Placental epithelial cell (primary cell): ENCODE measurements around the gene ZSCAN16. TPM values are rescaled to one million over a fixed set of nuclear protein-coding genes. Genes with fewer than 3 reads are reported as not detected.

Source experiments
- total RNA-seq: library from RNA; depleted of rRNA; stranded (reverse); fragments of >200 nt; gene quantifications from 2 replicates; pipeline ENCODE4 v1.2.3, GENCODE V29; 2012

The ZSCAN16 gene
- total RNA-seq = 0.79 and 1.1 TPM in 2 replicates

GRCh38 chr6:28124350-28124970 is at the start of gene ZSCAN16:
Gene ZSCAN16, plus strand, starts transcription at chr6:28124609. Its CDS starts 835 bp downstream, at chr6:28125444.

GRCh38 chr6:28080381-28080630 is 44.1 kb upstream of the ZSCAN16 start, which contains the start of gene ZNF165:
Gene ZNF165, plus strand, starts transcription at chr6:28080568. Its CDS starts 4,913 bp downstream, at chr6:28085481.

GRCh38 chr6:28141500-28142329 is 17.3 kb downstream of the ZSCAN16 start, which contains the start of gene ZKSCAN8:
Gene ZKSCAN8, plus strand, starts transcription at chr6:28141883. Its CDS starts 6,525 bp downstream, at chr6:28148408.

Other genes starting within 250 kb of the ZSCAN16 start
- not detected in 2 replicates for gene OR2B2, start 212.2 kb upstream of the ZSCAN16 start, total RNA-seq
- gene OR2B6, start 167.4 kb upstream of the ZSCAN16 start, total RNA-seq = not detected in 2 replicates
- gene ZNF165, start 44.0 kb upstream of the ZSCAN16 start, total RNA-seq = 1.6 and 2.2 TPM in 2 replicates
- 18.1 and 18.8 TPM in 2 replicates for gene ZKSCAN8, start 17.3 kb downstream of the ZSCAN16 start, total RNA-seq
- 14.9 and 16.5 TPM in 2 replicates for gene ZSCAN9, start 100.7 kb downstream of the ZSCAN16 start, total RNA-seq
- 6.2 and 8.6 TPM in 2 replicates for gene ZKSCAN4, start 127.7 kb downstream of the ZSCAN16 start, total RNA-seq
- gene NKAPL, start 134.7 kb downstream of the ZSCAN16 start, total RNA-seq = 2.7 and 3.5 TPM in 2 replicates
- gene ZSCAN26, start 142.5 kb downstream of the ZSCAN16 start, total RNA-seq = 13.0 and 14.7 TPM in 2 replicates
- 3.5 and 4.8 TPM in 2 replicates for gene PGBD1, start 157.0 kb downstream of the ZSCAN16 start, total RNA-seq
- gene ZSCAN31, start 211.5 kb downstream of the ZSCAN16 start, total RNA-seq = 2.0 and 2.3 TPM in 2 replicates
- gene ZKSCAN3, start 225.3 kb downstream of the ZSCAN16 start, total RNA-seq = 3.9 and 7.9 TPM in 2 replicates